ENCODE results near the gene STX1A. TPM values are rescaled to one million over a fixed set of nuclear protein-coding genes. Genes with fewer than 3 reads are reported as not detected.

STX1A gene
- total and polyA plus RNA-seq, 12 donors: 0.88 to 3.4 (median 2.1) TPM

DNA sequence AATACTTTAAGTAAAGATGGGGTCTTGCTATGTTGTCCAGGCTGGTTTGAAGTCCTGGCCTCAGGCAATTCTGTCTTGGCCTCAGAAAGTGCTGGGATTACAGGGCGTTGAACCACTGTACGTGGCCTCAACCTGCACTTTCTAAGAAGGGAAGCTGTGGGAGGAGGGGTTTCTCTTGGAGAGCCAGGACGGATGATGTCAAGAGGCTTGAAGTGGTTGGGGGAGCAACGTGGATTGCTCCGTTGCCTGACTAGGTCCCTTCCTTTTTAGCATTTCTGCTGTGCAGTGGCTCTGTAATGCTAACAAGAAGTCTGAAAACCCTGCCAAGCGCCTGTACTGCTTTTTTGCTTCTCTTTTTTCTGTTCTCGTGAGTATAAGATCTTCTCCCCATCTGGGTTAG lies 28.8 kb downstream of the STX1A start:
- intact Hi-C loops (cut with DNase I): no loop called here
- no peaks in the 10 kb centered on the region for H3K27me3 ChIP-seq
- WGBS, 2 donors: 77 to 79% methylated on average over 7 of the region's 7 CpGs
- H3K4me3 ChIP-seq: no peak overlapping the region
- H3K9me3 ChIP-seq: no peaks in the 10 kb centered on the region
- ATAC-seq: no peak
- TF ChIP-seq, protein P1, sequence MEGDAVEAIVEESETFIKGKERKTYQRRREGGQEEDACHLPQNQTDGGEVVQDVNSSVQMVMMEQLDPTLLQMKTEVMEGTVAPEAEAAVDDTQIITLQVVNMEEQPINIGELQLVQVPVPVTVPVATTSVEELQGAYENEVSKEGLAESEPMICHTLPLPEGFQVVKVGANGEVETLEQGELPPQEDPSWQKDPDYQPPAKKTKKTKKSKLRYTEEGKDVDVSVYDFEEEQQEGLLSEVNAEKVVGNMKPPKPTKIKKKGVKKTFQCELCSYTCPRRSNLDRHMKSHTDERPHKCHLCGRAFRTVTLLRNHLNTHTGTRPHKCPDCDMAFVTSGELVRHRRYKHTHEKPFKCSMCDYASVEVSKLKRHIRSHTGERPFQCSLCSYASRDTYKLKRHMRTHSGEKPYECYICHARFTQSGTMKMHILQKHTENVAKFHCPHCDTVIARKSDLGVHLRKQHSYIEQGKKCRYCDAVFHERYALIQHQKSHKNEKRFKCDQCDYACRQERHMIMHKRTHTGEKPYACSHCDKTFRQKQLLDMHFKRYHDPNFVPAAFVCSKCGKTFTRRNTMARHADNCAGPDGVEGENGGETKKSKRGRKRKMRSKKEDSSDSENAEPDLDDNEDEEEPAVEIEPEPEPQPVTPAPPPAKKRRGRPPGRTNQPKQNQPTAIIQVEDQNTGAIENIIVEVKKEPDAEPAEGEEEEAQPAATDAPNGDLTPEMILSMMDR (IDR thresholded peaks at IDR 0.05): no peak
- no peak for DNase-seq
- H3K36me3 ChIP-seq: peaks cover 0 to 94% (median 44%) of the 10 kb centered on the region in 9 donors
- no peaks in the 10 kb centered on the region for H3K4me1 ChIP-seq
- no peak overlapping the region for H3K27ac ChIP-seq

DNA sequence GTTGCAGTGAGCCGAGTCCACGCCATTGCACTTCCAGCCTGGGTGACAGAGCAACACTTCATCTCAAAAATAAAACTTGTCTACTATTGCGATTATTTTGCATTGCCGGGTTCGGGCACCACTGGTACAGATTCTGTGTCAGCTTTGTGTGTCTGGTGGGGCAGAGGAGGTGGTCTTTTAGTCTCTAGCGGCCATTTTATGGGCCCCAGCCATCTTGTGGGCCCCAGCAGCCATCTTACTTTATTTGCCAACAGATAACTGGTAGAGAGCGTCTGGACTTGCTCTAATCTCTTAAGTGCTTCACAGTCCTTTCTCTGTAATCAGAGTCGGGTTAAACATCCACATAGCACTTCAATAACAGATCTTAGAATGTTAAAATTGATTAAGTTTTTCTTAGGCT lies 31.2 kb downstream of the STX1A start:
- peaks cover 0 to 70% (median 23%) of the 10 kb centered on the region in 9 donors for H3K36me3 ChIP-seq
- no peaks in the 10 kb centered on the region for H3K9me3 ChIP-seq
- no peak overlapping the region for H3K27ac ChIP-seq
- no peak overlapping the region for H3K4me3 ChIP-seq
- intact Hi-C loops (cut with DNase I): loop anchor here in 2 of 10 donors (10.0 kb wide), 2 partner anchors 47 to 113 kb away; partner anchors contain the start of genes ABHD11 (in 1 of the 2) and TBL2 (in 1 of the 2)
- TF ChIP-seq, protein P1 (IDR thresholded peaks at IDR 0.05): no peak
- no peak for DNase-seq
- no peaks in the 10 kb centered on the region for H3K27me3 ChIP-seq
- ATAC-seq: no peak
- H3K4me1 ChIP-seq: peaks cover 0 to 12% (median 6%) of the 10 kb centered on the region in 9 donors
- WGBS, 2 donors: 88% methylated on average over 8 of the region's 8 CpGs

DNA sequence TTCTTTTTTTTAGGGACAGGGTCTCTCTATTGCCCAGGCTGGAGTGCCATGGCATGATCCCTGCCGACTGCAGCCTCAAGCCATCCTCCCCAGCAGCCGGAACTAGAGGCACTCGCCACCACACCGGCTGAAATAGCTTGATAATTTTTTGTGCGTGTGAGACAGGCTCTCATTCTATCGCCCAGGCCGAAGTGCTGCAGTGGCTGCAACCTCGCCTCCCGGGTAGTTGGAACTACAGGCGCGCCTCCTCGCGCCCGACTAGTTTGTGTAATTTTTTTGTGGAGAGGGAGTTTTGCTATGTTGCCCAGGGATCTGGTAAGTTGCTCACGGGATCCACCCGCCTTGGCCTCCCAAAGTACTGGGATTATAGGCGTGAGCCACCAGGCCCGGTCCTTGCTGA lies 34.2 kb downstream of the STX1A start:
- Histone ChIP-seq H3K27ac (no peak overlapping the region), H3K9me3 (no peaks in the 10 kb centered on the region), H3K36me3 (peaks cover 0 to 41% (median 14%) of the 10 kb centered on the region in 9 donors), H3K4me3 (no peak overlapping the region), H3K4me1 (peaks cover 10 to 38% (median 32%) of the 10 kb centered on the region in 9 donors), H3K27me3 (no peaks in the 10 kb centered on the region)
- TF ChIP-seq, protein P1 (IDR thresholded peaks at IDR 0.05): no peak
- DNase-seq: no peak
- 97 to 98% methylated on average over 18 of the region's 18 CpGs for WGBS, 2 donors
- intact Hi-C loops (cut with DNase I): loop anchor here in 2 of 10 donors (10.0 kb wide), 2 partner anchors 49 to 111 kb away; partner anchors contain the start of genes ABHD11 (in 1 of the 2) and TBL2 (in 1 of the 2)
- ATAC-seq: no peak

DNA sequence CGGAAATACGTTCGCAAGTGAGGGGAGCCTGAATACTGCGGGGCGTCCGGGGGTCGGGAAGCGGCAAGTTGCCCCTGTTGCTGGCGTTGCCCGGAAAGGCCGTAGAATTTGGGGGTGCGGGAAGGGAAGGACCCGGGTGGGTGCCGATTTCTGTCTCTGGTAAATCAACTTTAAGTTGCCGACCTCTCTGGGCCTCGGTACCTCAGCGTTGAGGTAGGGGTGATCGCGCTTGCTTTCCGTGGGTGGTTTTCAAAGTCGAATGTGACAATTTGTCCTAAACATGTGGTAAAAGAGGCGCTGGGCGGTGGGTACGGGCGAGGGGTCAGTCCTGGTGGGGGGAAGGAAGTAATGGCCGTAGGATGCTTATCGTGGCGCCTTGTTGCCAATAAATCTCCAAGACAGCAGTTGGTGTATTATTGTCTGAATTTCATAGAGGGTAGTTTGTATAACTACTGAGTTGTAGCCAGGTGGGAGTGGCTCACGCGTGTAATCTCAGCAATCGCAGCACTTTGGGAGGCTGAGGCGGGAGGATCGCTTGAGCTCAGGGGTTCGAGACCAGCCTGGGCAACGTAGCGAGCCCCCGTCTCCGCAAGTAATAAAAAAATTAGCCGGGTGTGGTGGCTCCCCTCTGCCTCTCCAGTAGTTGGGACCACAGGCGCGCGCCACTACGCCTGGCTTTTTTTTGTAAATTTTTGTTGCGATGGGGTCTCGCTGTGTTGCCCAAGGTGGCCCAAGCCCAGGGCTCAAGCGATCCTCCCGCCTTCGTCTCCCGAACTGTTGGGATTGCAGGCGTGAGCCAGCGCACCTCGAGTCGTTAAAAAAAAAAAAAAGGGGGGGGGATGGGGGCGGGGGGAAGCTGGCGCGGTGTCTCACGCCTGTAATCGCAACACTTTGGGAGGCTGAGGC lies 35.4 kb downstream of the STX1A start:
- Histone ChIP-seq H3K27ac (peak overlapping the region in 9 of 10 donors; percentile 73 to 93 (median 87)), H3K36me3 (peaks cover 0 to 35% (median 14%) of the 10 kb centered on the region in 9 donors), H3K4me3 (peak overlapping the region; percentile 85 to 99 (median 96)), H3K4me1 (peaks cover 10 to 50% (median 33%) of the 10 kb centered on the region in 9 donors), H3K27me3 (no peaks in the 10 kb centered on the region), H3K9me3 (no peaks in the 10 kb centered on the region)
- TF ChIP-seq, protein P1 (IDR thresholded peaks at IDR 0.05): no peak
- intact Hi-C loops (cut with DNase I): loop anchor here in 2 of 10 donors (10.0 kb wide), 2 partner anchors 51 to 109 kb away; partner anchors contain the start of genes ABHD11 (in 1 of the 2) and TBL2 (in 1 of the 2)
- DNase-seq (no peak), ATAC-seq (peak in 2 of 8 donors; percentile 2)
- 27 to 28% methylated on average over 57 to 58 of the region's 58 CpGs for WGBS, 2 donors
